ENCODE results near the gene ZNF488. TPM values are rescaled to one million over a fixed set of nuclear protein-coding genes. Genes with fewer than 3 reads are reported as not detected.
A peak's percentile ranks its signal among the peaks of the same experiment; 100 is the strongest.
"Not testable (repeated sequence)": the region's sequence is repeated elsewhere in the genome, so short reads cannot be mapped to it uniquely, and the experiment has no call there.

ZNF488 gene, protein sequence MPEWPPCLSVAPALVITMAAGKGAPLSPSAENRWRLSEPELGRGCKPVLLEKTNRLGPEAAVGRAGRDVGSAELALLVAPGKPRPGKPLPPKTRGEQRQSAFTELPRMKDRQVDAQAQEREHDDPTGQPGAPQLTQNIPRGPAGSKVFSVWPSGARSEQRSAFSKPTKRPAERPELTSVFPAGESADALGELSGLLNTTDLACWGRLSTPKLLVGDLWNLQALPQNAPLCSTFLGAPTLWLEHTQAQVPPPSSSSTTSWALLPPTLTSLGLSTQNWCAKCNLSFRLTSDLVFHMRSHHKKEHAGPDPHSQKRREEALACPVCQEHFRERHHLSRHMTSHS
- under 0.01 and 0.28 TPM in 2 replicates for total RNA-seq

DNA sequence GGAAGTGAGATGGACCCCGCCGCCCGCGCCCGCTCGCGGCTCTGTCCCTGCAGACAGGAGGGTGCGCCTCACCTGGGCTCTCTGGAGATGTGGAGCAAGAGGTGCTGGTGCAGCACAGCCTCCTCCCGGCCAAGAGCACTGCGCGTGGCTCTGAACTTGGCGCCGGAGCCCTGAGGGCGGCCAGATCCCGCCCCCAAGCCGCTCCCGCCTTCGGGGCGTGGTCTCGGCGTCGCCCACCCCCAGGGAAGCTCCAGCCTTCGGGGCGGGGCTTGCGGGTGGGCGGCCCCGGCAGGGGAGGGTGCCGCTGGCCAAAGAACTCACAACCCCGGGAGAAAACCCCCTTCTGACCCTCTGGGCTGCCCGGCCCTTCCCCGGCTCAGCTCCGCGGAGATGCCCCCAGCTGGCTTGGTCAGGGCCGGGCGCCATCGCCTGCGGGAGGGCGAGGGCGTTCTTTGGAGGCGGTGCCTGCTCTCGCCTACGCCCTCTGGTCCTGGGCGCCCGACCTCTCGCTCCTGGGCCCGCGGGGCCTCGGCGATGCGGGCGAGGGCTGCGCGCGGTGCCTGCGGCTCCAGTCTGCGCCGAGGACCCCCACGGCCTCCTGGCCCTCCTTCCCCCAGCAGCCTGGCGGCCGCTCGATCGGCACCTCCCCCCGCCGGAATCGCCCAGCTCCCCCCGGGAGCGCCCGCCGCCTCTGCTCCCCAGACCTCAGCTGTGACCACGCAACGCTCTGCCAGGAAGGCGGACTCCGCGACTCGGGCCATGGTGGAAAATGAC, at the start of gene ZNF488:
Gene ZNF488, minus strand, starts transcription at position 146 of the 774 bp plus-strand sequence. CDS start 15,464 bp downstream, outside the sequence.
- DNase-seq = peak; percentile 80

DNA sequence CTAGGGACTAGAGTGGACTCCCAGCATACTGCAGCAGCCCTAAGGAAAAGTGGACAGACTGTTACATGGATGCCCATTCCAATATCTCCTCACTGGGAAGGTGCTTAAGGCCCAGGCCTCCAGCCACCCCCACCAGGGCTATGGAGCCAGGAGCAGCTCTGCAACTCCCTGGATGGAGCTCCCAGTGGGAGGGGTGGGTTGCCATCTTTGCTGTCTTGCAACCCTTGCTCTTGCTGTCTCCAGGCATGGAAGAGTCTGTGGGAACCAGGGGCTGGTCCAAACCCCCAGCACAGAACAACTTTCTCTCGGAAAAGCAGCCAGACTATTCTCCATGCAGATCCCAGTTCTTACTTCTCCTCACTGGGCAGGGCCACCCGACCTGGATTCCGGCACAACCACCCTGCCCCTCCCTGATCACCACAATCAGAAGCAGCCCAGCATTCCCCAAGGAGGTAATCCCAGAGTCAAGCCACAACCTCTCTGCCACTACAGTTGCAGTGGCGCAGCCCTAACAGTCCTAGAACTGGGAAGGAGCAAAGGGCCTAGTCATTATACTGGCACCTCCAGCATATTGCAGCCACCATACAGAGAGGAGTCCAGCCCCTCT, 41.8 kb upstream of the ZNF488 start:
- no peak for DNase-seq

DNA sequence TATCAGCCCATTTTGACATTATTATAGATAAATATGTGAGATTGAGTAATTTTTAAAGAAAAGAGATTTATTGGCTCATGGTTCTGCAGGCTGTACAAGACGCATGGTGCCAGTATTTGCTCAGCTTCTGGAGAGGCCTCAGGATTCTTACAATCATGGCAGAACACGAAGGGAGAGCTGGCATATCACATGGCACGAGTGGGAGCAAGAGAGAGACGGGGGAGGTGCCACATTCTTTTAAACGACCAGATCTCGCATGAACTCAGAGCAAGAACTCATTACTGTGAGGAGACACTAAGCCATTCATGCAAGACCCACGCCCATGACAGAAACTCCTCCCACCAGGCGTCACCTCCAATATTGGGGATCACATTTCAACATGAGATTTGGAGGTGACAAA, 40.1 kb upstream of the ZNF488 start:
- DNase-seq = no peak

DNA sequence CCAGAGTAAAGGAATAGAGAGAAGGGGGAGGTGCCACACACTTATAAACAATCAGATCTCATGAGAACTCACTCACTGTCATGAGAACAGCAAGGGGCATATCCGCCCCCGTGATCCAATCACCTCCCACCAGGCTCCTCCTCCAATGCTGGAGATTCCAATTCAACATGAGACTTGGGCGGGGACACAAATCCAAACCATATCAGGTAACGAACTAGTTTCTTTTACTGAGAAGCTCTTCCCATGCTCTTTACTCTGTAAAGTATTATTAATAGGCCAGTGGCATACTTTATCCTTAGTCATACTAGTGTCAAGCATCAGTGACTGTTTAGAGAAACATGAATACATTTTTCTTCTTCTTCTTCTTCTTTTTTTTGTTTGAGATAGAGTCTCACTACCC, 39.4 kb upstream of the ZNF488 start:
- DNase-seq = no peak

DNA sequence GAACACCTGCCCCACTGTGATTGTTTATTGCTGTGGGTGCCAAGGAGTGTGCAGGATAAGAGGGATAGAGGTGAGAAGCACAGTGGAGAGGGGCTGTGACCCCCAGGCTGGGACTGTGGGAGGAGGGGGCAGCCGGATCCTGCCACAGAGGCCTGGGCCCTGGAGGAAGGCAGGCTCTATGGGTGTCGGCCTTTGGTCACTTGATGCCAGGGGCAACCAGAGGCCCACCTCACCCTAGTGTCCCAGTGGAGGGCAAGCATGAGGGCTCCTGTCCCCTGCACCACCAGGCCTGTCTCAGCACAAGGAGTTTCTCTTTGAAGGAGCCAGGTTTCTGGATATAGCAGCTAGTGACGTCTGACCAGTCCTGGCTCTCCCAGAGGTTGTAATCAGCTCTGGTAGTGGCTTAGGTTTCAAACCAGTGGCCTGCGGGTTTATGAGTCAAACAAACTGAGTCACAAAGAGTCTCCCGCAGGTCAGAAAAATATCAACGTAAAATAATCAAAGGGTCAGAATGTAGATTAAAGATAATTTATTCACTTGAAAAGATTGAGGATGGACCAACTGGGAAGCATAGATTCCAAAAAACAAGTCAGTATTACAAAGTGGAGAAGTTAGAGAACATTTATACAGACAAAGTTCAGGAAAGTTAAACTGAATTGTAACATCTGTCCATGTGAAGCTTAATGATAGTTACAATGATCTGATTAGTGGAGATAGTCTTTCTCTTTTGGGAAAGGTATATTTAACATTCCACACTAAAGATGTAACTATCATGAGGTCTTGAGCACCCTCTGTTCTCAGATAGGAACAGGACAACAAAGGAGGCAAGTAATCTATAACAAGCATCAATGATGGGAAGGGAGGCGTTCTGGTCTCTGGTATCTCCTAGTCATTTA, 37.2 kb upstream of the ZNF488 start:
- no peak for DNase-seq

DNA sequence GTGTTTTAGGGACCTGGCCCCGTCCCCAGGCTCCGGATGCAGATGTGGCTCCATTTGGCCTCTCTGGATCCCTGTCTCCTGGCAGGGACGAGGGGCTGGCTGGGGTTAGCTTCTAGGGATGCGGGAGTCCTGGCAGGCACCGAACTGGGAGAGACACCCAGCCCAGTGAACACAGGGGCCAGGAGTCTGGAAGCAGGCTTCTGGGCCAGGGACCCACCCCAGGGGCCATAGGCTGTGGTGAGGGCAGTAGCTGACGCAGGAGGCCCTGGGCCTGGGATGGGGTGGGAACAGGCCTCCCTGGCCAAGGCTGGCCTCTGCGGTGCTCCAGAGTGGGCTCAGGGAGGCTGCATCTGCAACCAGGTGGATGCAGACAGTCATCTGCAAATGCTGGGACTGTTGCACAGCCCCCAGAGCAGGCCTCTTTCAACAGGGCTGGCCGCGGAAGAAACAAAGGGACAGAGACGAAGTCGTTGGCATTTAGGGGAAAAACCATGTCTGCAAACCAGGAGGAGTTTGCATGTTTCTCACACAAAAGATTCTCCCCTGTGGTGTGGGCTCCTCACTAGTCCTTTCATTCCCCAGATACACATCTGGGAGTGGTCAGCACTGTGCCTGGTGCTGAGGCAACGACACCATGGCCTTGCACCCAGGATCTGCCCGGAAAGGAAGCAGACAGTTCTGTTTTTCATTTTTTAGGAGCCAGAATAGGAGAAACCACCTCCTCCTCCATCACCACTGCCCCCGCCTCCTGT, 36.4 kb upstream of the ZNF488 start:
- DNase-seq = no peak

DNA sequence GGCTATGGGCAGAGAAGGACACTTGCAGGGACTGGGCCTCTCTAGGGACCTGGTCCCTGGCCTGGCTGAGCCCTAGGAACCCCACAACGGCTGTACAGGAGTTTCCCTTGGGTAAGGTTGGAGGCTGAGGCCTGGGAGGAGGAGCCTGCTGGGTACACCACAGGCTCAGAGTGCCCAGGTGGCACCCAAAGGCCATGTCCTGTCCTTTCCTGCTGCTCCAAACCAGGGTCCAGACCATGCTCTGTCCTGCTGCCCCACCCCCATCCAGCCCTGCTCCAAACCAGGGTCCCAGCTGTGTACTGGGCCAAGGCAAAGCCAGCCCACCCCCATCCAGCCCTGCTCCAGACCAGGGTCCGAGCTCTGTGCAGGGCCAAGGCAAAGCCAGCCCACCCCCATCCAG, 35.3 kb upstream of the ZNF488 start:
- DNase-seq = no peak

DNA sequence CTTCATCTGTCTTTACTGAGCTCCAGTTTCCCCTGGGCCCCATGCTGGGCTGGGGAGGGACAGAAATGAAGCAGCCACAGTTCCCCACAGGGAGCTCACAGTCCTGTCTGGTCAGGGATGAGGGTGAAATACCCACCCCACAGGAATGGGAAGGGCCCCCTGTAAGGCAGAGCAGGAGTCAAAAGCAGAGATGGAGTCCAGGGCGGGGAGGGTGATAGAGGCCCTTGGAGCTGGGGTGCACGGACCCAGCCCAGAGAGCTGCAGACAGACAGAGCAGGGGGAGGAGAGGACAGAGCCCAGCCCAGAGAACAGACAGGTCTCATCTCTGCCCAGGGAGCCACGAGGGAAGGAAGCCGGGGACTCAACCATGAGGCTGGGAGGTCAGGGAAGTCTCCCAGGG, 34.9 kb upstream of the ZNF488 start:
- no peak for DNase-seq

DNA sequence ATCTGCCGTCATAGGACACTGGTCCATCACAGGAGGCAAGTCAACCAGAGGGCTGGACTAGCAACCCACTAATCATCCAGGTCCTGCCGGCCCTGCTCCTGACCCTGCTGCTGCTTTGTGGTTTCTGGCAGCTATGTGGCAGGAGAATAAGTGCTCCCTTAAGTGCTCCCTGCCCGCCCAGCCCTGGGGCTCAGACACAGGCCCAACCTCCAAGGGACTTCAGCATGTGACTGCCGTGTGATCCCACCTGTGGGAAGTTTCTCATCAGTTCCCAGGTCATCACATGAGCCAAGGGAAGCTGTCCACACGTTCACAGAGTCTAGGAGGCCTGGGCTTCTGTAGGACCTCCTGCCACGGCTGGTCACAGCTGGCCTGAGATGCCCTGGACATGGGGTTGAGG, 34.2 kb upstream of the ZNF488 start:
- DNase-seq = no peak

DNA sequence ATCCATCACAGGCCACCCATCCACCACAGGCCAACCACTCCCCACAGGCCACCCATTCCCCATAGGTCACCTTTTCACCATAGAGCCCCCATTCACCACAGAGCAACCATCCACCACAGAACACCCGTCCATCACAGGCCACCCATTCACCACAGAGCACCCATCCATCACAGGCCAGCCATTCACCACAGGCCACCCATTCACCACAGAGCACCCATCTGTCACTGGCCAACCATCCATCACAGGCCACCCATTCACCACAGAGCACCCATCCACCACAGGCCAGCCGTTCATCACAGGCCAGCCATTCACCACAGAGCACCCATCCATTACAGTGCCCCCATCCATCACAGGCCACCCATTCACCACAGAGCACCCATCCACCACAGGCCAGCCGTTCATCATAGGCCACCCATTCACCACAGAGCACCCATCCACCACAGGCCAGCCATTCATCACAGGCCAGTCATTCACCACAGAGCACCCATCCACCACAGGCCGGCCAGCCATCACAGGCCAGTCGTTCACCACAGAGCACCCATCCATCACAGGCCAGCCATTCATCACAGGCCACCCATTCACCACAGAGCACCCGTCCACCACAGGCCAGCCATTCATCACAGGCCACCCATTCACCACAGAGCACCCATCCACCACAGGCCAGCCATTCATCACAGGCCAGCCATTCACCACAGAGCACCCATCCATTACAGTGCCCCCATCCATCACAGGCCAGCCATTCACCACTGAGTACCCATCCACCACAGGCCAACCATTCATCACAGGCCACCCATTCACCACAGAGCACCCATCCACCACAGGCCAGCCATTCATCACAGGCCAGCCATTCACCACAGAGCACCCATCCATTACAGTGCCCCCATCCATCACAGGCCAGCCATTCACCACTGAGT, 32.5 kb upstream of the ZNF488 start:
- not testable (repeated sequence) for DNase-seq

DNA sequence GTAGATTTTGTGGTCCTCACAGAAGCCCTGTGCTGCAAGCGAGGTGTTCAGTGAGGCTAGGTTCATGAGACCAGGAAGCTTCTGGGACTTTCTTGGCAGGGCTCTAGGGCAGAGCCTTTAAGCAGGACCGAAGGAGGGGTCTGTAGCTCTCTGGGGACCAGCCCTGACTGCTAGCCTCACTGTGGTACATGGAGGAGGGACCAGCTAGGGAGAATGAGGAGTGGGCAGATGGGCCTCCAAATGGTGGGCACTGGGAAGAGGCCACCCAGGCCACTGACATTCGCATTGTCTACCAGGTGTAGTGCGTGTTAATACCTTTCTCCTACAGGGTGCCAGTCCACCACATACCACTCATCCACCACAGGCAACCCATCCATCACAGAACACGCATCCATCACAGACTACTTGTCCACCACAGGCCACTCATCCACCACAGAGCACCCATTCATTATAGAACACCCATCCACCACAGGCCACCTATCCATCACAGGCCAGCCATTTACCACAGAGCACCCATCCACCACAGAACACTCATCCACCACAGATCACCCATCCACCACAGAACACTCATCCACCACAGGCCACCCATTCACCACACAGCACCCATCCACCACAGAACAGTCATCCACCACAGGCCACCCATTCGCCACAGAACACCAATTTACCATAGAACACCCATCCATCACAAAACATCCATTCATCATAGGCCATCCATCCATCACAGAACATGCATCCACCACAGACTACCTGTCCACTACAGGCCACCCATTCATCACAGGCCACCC, 31.6 kb upstream of the ZNF488 start:
- DNase-seq = no peak

DNA sequence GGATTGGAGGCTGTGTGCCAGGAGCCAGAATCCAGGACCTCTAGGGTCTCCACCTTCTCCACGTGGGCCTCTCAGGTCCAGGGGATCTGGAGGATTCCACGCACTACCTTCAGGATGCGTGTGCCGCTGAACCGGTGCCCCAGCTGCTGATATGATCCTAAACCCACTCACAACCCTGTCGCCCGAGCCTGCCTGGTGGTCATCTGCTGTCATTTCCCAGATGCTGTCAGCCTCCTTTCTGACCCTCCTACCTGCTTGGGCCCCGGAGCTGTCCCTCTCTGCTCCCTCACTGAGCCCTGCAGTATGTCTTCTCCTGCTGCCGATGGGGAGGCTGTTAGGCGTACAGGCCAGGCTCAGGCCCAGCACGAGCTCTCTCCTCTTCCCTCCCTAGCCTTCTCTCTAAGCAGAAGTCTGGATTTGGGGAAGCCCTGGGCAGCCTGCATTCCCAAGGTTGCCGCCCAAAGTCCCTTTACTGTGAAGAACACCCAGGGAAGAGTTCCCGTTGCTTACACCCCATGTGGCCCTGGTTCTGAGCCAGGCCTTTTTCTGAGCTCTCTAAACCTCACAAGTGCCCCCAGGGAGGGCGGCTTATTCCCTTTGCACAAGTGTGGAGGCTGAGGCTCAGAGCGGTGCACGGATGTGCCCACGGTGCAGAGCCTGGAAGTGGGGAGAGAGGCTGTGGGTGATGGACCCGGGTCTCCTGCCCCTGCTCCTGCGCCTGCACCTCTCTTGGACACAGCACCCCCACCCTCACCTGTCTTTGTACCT, 30.8 kb upstream of the ZNF488 start:
- no peak for DNase-seq

DNA sequence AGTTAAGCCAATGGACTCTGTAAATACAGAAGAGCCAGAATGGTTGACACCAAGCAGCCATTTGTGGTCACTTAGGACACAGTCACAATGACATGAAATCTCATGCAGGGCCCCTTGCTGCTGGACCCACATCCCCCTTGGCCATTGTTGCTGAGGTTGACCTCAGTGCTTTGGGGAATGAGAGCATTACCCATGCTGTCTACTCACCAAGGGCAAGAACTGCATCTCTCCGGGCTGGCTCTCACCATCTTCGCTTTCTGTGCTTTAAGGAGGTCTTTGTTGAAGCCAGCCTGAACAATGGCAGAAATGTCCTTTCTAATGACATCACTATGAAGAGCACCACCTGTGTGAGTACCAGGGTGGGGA, 30.1 kb upstream of the ZNF488 start:
- no peak for DNase-seq

DNA sequence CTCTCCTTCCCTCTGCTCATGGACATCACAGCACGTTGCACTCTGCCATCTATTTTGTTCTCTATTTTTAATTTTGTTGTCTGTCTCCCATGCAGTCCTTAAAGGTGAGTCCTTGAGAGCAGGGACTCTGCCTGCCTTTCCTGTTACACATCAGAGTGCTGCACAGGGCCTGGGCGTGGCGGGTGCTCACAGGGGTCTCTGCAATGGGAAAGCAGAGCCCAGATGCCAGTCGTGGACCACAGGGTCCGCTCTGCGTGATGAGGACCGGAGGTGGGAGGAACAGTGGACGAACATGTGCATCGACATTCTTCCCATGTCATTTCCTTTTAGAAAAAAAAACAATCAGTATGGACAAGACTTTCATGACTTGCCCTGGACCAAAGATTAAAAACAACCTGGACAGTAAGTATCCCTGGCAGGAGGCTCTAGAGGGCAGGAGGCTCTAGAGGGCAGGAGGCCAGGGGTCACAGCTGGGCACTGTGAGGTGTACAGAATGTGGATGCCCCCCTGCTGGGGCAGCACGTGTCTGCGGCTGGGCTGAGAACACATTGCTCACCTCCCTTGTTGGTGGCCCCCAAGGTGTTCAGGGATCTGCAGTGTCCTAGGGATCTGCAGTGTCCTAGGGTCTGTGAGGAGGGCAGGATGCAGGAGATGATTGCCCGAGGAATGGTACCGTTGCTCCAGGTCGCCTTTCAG, 29.6 kb upstream of the ZNF488 start:
- peak; percentile 49 for DNase-seq

DNA sequence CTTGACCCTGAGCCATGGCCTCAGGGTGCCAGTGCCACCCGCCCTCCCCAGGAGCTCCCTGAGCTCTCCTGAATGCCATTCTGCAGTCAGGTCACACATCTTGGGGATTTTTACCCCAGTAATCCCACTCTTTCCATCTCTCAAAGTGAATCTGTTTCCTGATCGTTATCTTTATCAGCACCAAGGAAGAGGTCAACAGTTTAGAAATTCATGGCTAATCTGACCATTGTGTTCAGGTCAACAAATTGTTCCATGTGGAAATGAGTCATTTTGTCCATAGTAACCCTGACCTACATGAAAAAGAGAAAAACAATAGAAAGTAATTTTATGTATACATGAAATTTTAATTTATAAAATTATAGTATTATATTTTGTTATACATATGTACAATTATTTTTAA, 28.8 kb upstream of the ZNF488 start:
- DNase-seq = peak; percentile 76

DNA sequence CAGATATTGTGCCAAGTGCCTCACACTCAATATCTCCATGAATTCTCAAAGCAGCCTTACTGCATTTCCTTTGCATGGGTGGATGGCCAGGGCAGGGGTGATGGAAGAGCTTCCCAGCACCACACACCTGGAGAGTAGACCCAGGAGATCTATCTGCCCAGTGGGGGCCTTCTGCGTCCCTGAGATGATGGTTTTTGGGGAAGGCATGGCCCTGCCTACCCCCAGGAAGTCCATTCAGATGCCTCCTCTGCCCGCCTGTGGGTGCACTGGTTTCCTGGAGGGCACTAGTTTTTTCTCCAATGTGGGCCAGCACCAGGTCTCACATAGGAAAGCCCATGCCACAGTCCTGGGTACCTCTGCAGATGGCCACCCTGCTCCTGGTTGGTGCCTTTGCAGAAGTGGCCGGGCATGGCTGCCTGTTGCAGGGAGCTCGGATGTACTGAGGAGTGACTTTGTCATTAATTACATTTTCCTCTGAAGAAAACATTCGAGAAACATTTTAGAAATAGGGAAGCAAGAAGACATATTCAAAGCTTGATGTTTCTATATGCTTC, 28.2 kb upstream of the ZNF488 start:
- no peak for DNase-seq

DNA sequence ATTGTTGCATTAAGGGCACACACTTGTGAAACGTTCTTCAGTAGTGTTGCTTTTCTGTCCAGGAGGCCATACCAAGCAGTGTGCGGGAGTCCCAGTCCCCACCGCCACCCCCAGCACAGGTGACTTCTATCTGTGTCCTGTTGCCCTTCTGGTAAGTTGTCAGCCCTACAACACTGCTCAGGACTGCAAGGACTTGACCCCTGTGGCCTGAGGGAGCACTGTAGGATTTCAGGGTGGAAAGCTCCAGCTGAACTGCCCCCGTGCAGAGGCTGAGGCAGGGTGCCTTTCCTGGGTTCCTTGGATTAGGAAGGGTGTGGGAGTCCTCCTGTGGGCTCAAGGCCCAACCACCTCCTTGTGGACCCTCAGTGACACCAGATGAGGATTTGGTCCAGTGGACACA, 26.8 kb upstream of the ZNF488 start:
- DNase-seq = no peak

DNA sequence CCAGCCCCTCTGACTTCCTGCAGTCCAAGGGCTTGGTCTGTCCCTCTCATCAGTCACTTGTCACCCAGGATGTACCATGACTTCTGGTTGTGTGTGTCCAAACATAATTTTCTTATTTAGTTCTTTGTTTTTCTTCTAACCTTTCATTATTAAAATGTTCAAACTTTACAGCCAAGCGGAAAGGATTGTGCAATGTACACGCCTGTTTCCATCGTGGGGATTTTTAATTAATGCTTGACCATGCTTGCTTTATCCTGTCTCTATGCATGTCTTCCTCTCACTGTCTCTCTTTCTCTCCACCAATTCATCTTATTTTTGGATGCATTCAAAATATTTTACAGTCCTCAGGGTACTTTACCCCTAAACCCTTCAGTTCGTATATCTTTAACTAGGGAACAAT, 26.2 kb upstream of the ZNF488 start:
- DNase-seq = no peak

Measured in dermis blood vessel endothelial cell (primary cell).